ENCODE results near the gene SLC22A12. TPM values are rescaled to one million over a fixed set of nuclear protein-coding genes. Genes with fewer than 3 reads are reported as not detected.

The SLC22A12 gene
- total RNA-seq, 4 donors from 2014 or later: not detected

GRCh38 chr11:64561984-64562722 is 28.9 kb upstream of the SLC22A12 start:
- H3K36me3 ChIP-seq: no peaks in the 10 kb centered on the region
- peaks cover 0 to 12% (median 0%) of the 10 kb centered on the region in 4 donors for H3K4me1 ChIP-seq
- H3K9me3 ChIP-seq: no peaks in the 10 kb centered on the region
- WGBS, 2 donors (ENCODE audit: low coverage in 1 of 2): 93% methylated on average over 29 of the region's 29 CpGs; no CpG with 5 or more reads in 1 of the 2 donors
- DNase-seq: no peak
- no peak overlapping the region for H3K27ac ChIP-seq
- no peak overlapping the region for H3K4me3 ChIP-seq
- H3K27me3 ChIP-seq: no peaks in the 10 kb centered on the region
- in situ Hi-C loops (cut with MboI; ENCODE audit: low pct_ligation_motif_present in 1 of 4, low pct_unique_long_range_greater_than_20kb in 1 of 4, low sequenced_read_pairs in 3 of 4) (no loop called here), intact Hi-C loops (cut with DNase I; ENCODE audit: low total_unique reads) (loop anchor here (2.0 kb wide), 1 partner anchor 89 kb away; no protein-coding TSS in a partner anchor)
- TF ChIP-seq POLR2A (IDR thresholded peaks at IDR 0.05): no peak
- no peak for TF ChIP-seq POLR2AphosphoS5 (IDR thresholded peaks at IDR 0.05)
- no peak for TF ChIP-seq CTCF (IDR thresholded peaks at IDR 0.05)
- TF ChIP-seq EP300 (IDR thresholded peaks at IDR 0.05; ENCODE audit: low read depth): no peak

- peaks cover 0 to 12% (median 0%) of the 10 kb centered on the region in 4 donors for H3K4me1 ChIP-seq
- no peaks in the 10 kb centered on the region for H3K36me3 ChIP-seq
- 91 to 95% methylated on average over 8 to 15 of the region's 15 CpGs for WGBS, 2 donors (ENCODE audit: low coverage in 1 of 2)
- no peak overlapping the region for H3K27ac ChIP-seq
- no peak overlapping the region for H3K4me3 ChIP-seq
- DNase-seq: no peak
- no peaks in the 10 kb centered on the region for H3K9me3 ChIP-seq
- TF ChIP-seq EP300 (IDR thresholded peaks at IDR 0.05; ENCODE audit: low read depth) (no peak), POLR2AphosphoS5 (IDR thresholded peaks at IDR 0.05) (no peak)
- intact Hi-C loops (cut with DNase I; ENCODE audit: low total_unique reads): no loop called here
- in situ Hi-C loops (cut with MboI; ENCODE audit: low pct_ligation_motif_present in 1 of 4, low pct_unique_long_range_greater_than_20kb in 1 of 4, low sequenced_read_pairs in 3 of 4): no loop called here
- H3K27me3 ChIP-seq: no peaks in the 10 kb centered on the region
Measured at GRCh38 chr11:64562723-64563351, 28.2 kb upstream of the SLC22A12 start.

- Histone ChIP-seq H3K27me3 (no peaks in the 10 kb centered on the region), H3K9me3 (no peaks in the 10 kb centered on the region), H3K36me3 (no peaks in the 10 kb centered on the region), H3K27ac (no peak overlapping the region), H3K4me3 (no peak overlapping the region), H3K4me1 (peaks cover 0 to 12% (median 0%) of the 10 kb centered on the region in 4 donors)
- intact Hi-C loops (cut with DNase I; ENCODE audit: low total_unique reads): no loop called here
- 92% methylated on average over 12 of the region's 12 CpGs; no CpG with 5 or more reads in 1 of the 2 donors for whole genome bisulfite sequencing, 2 donors (ENCODE audit: low coverage in 1 of 2)
- TF ChIP-seq POLR2A (IDR thresholded peaks at IDR 0.05): no peak
- TF ChIP-seq EP300 (IDR thresholded peaks at IDR 0.05; ENCODE audit: low read depth): no peak
- no peak for TF ChIP-seq POLR2AphosphoS5 (IDR thresholded peaks at IDR 0.05)
- TF ChIP-seq CTCF (IDR thresholded peaks at IDR 0.05): no peak
- no peak for DNase-seq
- in situ Hi-C loops (cut with MboI; ENCODE audit: low pct_ligation_motif_present in 1 of 4, low pct_unique_long_range_greater_than_20kb in 1 of 4, low sequenced_read_pairs in 3 of 4): no loop called here
Measured at GRCh38 chr11:64563966-64564365, 27.1 kb upstream of the SLC22A12 start.

- Histone ChIP-seq H3K27me3 (no peaks in the 10 kb centered on the region), H3K4me1 (peaks cover 0 to 12% (median 0%) of the 10 kb centered on the region in 4 donors), H3K9me3 (no peaks in the 10 kb centered on the region), H3K27ac (no peak overlapping the region), H3K36me3 (no peaks in the 10 kb centered on the region), H3K4me3 (no peak overlapping the region)
- in situ Hi-C loops (cut with MboI; ENCODE audit: low pct_ligation_motif_present in 1 of 4, low pct_unique_long_range_greater_than_20kb in 1 of 4, low sequenced_read_pairs in 3 of 4): no loop called here
- WGBS, 2 donors (ENCODE audit: low coverage in 1 of 2): 96 to 100% methylated on average over 3 to 7 of the region's 7 CpGs
- intact Hi-C loops (cut with DNase I; ENCODE audit: low total_unique reads): no loop called here
- no peak for DNase-seq
- TF ChIP-seq CTCF (IDR thresholded peaks at IDR 0.05) (no peak), POLR2A (IDR thresholded peaks at IDR 0.05) (no peak), EP300 (IDR thresholded peaks at IDR 0.05; ENCODE audit: low read depth) (no peak), POLR2AphosphoS5 (IDR thresholded peaks at IDR 0.05) (no peak)
Measured at GRCh38 chr11:64564419-64564818, 26.6 kb upstream of the SLC22A12 start.

Measured in transverse colon (tissue), 4 donors.